GM18508 (cell line): ENCODE data around the gene MMP13.
"Not testable (repeated sequence)": the region's sequence is repeated elsewhere in the genome, so short reads cannot be mapped to it uniquely, and the experiment has no call there.

Source experiments
- ATAC-seq: cut with Tn5 transposase; IDR thresholded peaks from one replicate; pipeline ENCODE4 v1.9.1; 2021; ENCODE audit warnings: moderate number of reproducible peaks; ENCODE audit not compliant: insufficient read depth, unreplicated experiment

MMP13 gene

GRCh38 chr11:102911758-102912481 lies 43.6 kb downstream of the MMP13 start:
- no peak for ATAC-seq

DNA sequence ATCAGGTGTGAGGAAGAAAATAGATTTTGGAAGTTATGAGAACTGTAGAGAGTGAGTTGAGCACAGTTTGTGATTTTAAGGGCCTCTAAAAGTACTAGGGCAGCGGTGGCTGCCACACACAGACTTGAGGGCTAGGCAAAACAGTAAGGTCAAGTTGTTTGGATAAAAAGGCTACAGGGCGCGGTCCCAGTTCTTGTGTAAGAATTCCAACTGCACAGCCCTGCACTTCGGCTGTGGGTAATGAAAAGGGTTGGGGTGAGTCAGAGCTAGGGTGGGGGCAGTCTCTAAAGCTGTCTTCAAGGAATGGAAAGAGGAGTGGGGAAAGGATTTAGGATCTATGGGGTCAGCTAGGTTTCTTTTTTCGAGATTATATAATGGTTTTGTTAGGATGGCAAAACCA lies 49.7 kb downstream of the MMP13 start:
- not testable (repeated sequence) for ATAC-seq

GRCh38 chr11:102903895-102904294 lies 51.6 kb downstream of the MMP13 start:
- not testable (repeated sequence) for ATAC-seq

DNA sequence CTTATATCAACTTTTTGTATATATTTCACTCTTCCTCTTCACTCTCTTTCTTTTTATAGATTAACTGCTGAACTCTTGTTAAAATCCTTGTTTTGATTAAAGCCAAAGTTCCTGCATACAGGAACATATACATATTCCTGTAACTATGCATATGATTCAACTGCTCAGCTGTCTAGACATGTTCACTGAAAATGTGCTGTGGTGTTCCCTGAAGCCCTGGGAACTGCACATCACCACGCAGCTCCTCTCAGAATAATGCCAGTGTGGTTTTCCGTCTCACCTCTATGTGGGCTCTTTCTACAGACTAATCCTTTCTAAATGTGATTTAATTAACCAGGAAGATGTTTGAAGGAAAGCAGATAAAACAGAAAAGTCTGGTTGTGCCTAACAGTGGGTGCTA lies 55.2 kb downstream of the MMP13 start:
- ATAC-seq, result no peak
